ENCODE data around the gene DENND1B. TPM values are rescaled to one million over a fixed set of nuclear protein-coding genes. Genes with fewer than 3 reads are reported as not detected.

DENND1B gene
- total RNA-seq, 1 experiment from 2014 or later, result 9.6 TPM

DNA sequence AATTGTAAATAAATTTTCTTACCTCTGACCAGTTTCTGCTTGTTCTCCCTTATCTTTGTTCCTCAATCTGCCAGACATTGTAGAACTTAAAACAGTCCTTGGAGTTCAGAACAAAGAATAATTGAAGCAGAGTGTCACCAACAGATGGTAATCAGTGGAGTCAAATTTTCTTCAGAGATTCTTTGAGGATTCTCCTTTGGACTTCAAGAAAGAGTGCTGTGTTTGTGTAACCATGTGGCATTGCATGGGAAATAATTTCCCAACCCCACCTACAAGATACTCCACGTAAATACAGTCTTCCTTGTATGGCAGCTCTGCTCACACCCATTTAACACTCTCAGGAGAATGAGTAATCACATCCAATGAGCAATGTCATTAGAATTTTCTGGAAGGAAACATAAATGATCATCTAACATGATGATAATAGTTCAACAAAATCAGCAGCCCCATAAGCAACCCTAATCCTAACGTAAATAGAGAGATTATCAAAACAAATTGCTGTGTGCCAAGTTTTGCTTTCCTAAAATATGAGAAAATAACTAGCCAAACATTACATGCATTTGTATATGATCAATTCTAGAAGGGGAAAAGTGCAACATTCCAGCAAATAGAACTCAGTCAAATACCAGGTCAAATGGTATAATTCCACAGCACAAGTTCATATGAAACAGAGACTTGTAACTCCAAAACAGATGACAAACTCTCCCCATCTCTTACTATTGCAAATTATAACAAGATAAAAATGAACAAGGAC is 6.9 kb upstream of the DENND1B start:
- Histone ChIP-seq H3K36me3 (ENCODE audit: control insufficient read depth in 1 of 2, insufficient read depth in 2 of 2, low read length in 2 of 2) (no peaks in the 10 kb centered on the region), H2AFZ (ENCODE audit: low read depth, low read length, poor library complexity, severe bottlenecking) (no peak overlapping the region), H3K4me2 (ENCODE audit: low read length) (no peak overlapping the region), H3K4me1 (ENCODE audit: control insufficient read depth in 1 of 2, insufficient read depth in 2 of 2, low read length in 2 of 2) (peaks cover 0 to 8% of the 10 kb centered on the region in 2 experiments; a peak in 1 of 4 replicates), H3K4me3 (replicated peaks in 1 of 2; ENCODE audit: low read depth in 1 of 2, low read length in 2 of 2) (no peak overlapping the region), H3K27me3 (ENCODE audit: insufficient read depth, low read length) (no peaks in the 10 kb centered on the region), H3K79me2 (ENCODE audit: insufficient read depth, low read length) (no peaks in the 10 kb centered on the region), H3K9ac (ENCODE audit: low read length) (no peak overlapping the region), H3K9me3 (ENCODE audit: control insufficient read depth in 1 of 2, insufficient read depth in 1 of 2, low read depth in 1 of 2, low read length in 2 of 2) (no peaks in the 10 kb centered on the region), H3K27ac (ENCODE audit: low read depth, low read length) (no peak overlapping the region), H4K20me1 (ENCODE audit: insufficient read depth) (no peaks in the 10 kb centered on the region), H3K9me2 (ENCODE audit: insufficient read depth) (no peaks in the 10 kb centered on the region)
- ATAC-seq (no peak), DNase-seq (ENCODE audit: low read depth, low spot score) (no peak)
- TF ChIP-seq SRF (IDR thresholded peaks at IDR 0.05; ENCODE audit: low read depth) (0 out of 2 replicates have a peak, but pooled peaks have one; percentile 16), POLR2A (IDR thresholded peaks at IDR 0.05; ENCODE audit: borderline replicate concordance, extremely low read depth, insufficient read depth, insufficient read length) (no peak)
- CTCF ChIA-PET, result no interaction called here
- POLR2A ChIA-PET, result no interaction called here
- RAD21 ChIA-PET (ENCODE audit: low non-redundant PET in 1 of 2, low total read pairs in 2 of 2, uncharacterized antibody in 2 of 2, unreplicated experiment in 2 of 2), result no interaction called here
- intact Hi-C loops (cut with micrococcal nuclease), result no loop called here
- no TSS peak for BruUV-seq (replicated peaks)

DNA sequence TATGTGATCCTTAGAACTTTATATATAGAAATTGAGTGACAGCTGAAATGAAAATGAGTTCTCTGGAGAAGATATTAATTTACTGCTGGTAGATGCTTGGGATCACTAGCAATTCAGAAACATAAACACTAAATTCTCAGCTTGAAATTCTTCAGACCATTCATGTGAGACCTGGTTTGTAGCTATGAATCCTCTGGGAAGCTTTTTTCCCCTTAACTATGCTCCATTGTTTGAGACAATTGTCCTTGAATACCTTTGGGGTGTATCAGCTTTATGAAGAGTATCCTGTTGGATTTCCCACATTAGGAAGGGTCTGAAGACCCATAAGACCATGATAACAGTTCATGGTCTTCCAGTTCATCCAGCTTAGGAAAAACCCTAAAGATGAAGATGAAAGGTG is 4.6 kb upstream of the DENND1B start:
- DNase-seq (ENCODE audit: low read depth, low spot score) (no peak), ATAC-seq (no peak)
- H3K4me2 ChIP-seq (ENCODE audit: low read length), result no peak overlapping the region
- H3K4me1 ChIP-seq (ENCODE audit: control insufficient read depth in 1 of 2, insufficient read depth in 2 of 2, low read length in 2 of 2), result peaks cover 9 to 26% of the 10 kb centered on the region in 2 experiments; a peak in 3 of 4 replicates
- CTCF ChIA-PET, result no interaction called here
- BruUV-seq (replicated peaks), result no TSS peak
- RAD21 ChIA-PET (ENCODE audit: low non-redundant PET in 1 of 2, low total read pairs in 2 of 2, uncharacterized antibody in 2 of 2, unreplicated experiment in 2 of 2), result no interaction called here
- intact Hi-C loops (cut with micrococcal nuclease), result no loop called here
- H3K9me3 ChIP-seq (ENCODE audit: control insufficient read depth in 1 of 2, insufficient read depth in 1 of 2, low read depth in 1 of 2, low read length in 2 of 2), result no peaks in the 10 kb centered on the region
- no peaks in the 10 kb centered on the region for H3K9me2 ChIP-seq (ENCODE audit: insufficient read depth)
- H3K27me3 ChIP-seq (ENCODE audit: insufficient read depth, low read length), result no peaks in the 10 kb centered on the region
- H3K27ac ChIP-seq (ENCODE audit: low read depth, low read length), result no peak overlapping the region
- H3K36me3 ChIP-seq (ENCODE audit: control insufficient read depth in 1 of 2, insufficient read depth in 2 of 2, low read length in 2 of 2), result no peaks in the 10 kb centered on the region
- no peaks in the 10 kb centered on the region for H3K79me2 ChIP-seq (ENCODE audit: insufficient read depth, low read length)
- no peak overlapping the region for H3K9ac ChIP-seq (ENCODE audit: low read length)
- H4K20me1 ChIP-seq (ENCODE audit: insufficient read depth), result no peaks in the 10 kb centered on the region
- POLR2A ChIA-PET, result interaction anchor here (0.7 kb wide), 1 partner anchor 622 kb away, joined by 4 read pairs; no protein-coding TSS in a partner anchor
- H3K4me3 ChIP-seq (replicated peaks in 1 of 2; ENCODE audit: low read depth in 1 of 2, low read length in 2 of 2), result no peak overlapping the region
- H2AFZ ChIP-seq (ENCODE audit: low read depth, low read length, poor library complexity, severe bottlenecking), result no peak overlapping the region
- no peak for TF ChIP-seq POLR2A (IDR thresholded peaks at IDR 0.05; ENCODE audit: borderline replicate concordance, extremely low read depth, insufficient read depth, insufficient read length)
- TF ChIP-seq SRF (IDR thresholded peaks at IDR 0.05; ENCODE audit: low read depth), result no peak
- TF ChIP-seq SP1 (IDR thresholded peaks at IDR 0.05; ENCODE audit: low read depth), result no peak
- TF ChIP-seq, protein P1, sequence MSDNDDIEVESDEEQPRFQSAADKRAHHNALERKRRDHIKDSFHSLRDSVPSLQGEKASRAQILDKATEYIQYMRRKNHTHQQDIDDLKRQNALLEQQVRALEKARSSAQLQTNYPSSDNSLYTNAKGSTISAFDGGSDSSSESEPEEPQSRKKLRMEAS (IDR thresholded peaks at IDR 0.05), result no peak
- TF ChIP-seq, protein P2, sequence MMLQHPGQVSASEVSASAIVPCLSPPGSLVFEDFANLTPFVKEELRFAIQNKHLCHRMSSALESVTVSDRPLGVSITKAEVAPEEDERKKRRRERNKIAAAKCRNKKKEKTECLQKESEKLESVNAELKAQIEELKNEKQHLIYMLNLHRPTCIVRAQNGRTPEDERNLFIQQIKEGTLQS (IDR thresholded peaks at IDR 0.05), result no peak
- TF ChIP-seq, protein P3, sequence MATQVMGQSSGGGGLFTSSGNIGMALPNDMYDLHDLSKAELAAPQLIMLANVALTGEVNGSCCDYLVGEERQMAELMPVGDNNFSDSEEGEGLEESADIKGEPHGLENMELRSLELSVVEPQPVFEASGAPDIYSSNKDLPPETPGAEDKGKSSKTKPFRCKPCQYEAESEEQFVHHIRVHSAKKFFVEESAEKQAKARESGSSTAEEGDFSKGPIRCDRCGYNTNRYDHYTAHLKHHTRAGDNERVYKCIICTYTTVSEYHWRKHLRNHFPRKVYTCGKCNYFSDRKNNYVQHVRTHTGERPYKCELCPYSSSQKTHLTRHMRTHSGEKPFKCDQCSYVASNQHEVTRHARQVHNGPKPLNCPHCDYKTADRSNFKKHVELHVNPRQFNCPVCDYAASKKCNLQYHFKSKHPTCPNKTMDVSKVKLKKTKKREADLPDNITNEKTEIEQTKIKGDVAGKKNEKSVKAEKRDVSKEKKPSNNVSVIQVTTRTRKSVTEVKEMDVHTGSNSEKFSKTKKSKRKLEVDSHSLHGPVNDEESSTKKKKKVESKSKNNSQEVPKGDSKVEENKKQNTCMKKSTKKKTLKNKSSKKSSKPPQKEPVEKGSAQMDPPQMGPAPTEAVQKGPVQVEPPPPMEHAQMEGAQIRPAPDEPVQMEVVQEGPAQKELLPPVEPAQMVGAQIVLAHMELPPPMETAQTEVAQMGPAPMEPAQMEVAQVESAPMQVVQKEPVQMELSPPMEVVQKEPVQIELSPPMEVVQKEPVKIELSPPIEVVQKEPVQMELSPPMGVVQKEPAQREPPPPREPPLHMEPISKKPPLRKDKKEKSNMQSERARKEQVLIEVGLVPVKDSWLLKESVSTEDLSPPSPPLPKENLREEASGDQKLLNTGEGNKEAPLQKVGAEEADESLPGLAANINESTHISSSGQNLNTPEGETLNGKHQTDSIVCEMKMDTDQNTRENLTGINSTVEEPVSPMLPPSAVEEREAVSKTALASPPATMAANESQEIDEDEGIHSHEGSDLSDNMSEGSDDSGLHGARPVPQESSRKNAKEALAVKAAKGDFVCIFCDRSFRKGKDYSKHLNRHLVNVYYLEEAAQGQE (IDR thresholded peaks at IDR 0.05; ENCODE audit: low read depth), result no peak
- TF ChIP-seq JUND (IDR thresholded peaks at IDR 0.05), result no peak
- no peak for TF ChIP-seq POLR2AphosphoS5 (IDR thresholded peaks at IDR 0.05; ENCODE audit: low read depth, low read length)
- TF ChIP-seq EZH2 (IDR thresholded peaks at IDR 0.05), result no peak
- TF ChIP-seq ZNF274 (IDR thresholded peaks at IDR 0.05; ENCODE audit: low read depth, low read length), result no peak
- no peak for TF ChIP-seq TCF7L2 (IDR thresholded peaks at IDR 0.05; ENCODE audit: borderline replicate concordance, extremely low read depth, insufficient read depth, insufficient read length)
- TF ChIP-seq ZFX (IDR thresholded peaks at IDR 0.05), result no peak
- TF ChIP-seq CBX3 (IDR thresholded peaks at IDR 0.05; ENCODE audit: low read depth), result no peak
- TF ChIP-seq CEBPB (IDR thresholded peaks at IDR 0.05; ENCODE audit: low read depth), result no peak
- no peak for TF ChIP-seq FOSL1 (IDR thresholded peaks at IDR 0.05; ENCODE audit: low read depth)
- TF ChIP-seq EGR1 (IDR thresholded peaks at IDR 0.05; ENCODE audit: low read depth), result no peak

Measured in HCT116 (cell line).